ENCODE results near the gene ZAP70. TPM values are rescaled to one million over a fixed set of nuclear protein-coding genes. Genes with fewer than 3 reads are reported as not detected.

The ZAP70 gene
- total and polyA plus RNA-seq, 10 of the 15 experiments (the other 5 are each of a cell fraction or from before 2014, with no cell fraction given): 0.18 to 2.9 (median 1.2) TPM; not detected in 1

DNA sequence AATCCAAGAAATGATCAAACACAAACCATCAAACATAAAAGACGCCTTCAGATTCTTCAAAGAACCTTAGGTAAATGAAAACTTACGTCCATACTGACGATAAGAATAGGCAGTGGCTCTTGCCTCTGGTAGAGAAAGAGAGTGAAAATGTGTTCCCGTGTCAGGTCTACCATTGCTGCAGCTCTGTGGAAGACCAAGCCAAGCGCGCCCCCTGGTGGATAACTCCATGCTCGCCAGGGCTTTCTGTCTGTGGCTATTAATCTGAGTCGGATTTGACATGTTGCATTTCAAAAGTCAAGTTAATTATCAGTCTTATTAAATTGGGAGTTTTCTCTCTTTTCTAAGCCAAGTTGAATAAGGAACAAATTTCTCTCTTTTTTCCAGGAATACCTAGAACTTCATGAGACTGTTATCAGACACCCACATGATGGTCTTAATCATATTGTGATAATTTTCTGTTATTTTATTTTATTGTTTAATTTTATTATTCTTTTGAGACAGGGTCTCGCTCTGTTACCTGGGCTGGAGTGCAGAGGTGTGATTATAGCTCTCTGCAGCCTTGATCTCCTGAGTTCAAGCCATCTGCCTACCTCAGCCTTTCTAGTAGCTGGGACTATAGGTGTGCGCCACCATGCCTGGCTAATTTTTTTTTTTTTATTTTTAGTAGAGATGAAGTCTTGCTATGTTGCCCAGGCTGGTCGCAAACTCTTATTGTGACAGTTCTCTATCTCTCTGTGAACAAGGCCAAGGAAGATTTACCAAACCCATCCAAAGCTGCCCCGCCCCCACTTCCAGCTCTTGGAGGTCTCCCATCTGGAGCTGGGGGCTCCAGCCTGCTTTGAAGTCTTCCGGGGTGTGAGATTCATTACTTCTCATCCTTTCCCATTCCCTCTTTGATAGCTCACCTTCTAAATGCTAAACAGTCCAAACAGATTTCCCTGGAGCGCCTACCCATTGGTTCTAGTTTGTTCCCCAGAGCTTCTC, 15.8 kb upstream of the ZAP70 start (continued):
- TF ChIP-seq, protein P1, sequence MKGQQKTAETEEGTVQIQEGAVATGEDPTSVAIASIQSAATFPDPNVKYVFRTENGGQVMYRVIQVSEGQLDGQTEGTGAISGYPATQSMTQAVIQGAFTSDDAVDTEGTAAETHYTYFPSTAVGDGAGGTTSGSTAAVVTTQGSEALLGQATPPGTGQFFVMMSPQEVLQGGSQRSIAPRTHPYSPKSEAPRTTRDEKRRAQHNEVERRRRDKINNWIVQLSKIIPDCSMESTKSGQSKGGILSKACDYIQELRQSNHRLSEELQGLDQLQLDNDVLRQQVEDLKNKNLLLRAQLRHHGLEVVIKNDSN (IDR thresholded peaks at IDR 0.05; ENCODE audit: borderline replicate concordance, extremely low read length, insufficient read depth, low read depth, low read length): no peak
- TF ChIP-seq IKZF2 (IDR thresholded peaks at IDR 0.05) (no peak), SMC3 (IDR thresholded peaks at IDR 0.05; ENCODE audit: borderline replicate concordance, low read length) (peak; percentile 100), JUNB (IDR thresholded peaks at IDR 0.05) (no peak), NR2F1 (conservative IDR thresholded peaks at IDR 0.05) (no peak), MEF2B (IDR thresholded peaks at IDR 0.05; ENCODE audit: partially characterized antibody, poor library complexity, severe bottlenecking) (no peak), MEF2A (IDR thresholded peaks at IDR 0.05; ENCODE audit: insufficient read depth, low read depth, low read length) (no peak), ESRRA (IDR thresholded peaks at IDR 0.05; ENCODE audit: low read length) (no peak), TAF1 (IDR thresholded peaks at IDR 0.05; ENCODE audit: borderline replicate concordance, low read depth, low read length) (no peak), SIX5 (IDR thresholded peaks at IDR 0.05; ENCODE audit: low read depth, low read length, severe bottlenecking) (no peak), TARDBP (IDR thresholded peaks at IDR 0.05; ENCODE audit: borderline replicate concordance) (no peak), ZSCAN29 (IDR thresholded peaks at IDR 0.05) (no peak), MXI1 (IDR thresholded peaks at IDR 0.05; ENCODE audit: low read depth, low read length) (no peak; the same call in 1 of the 2 replicates), RUNX3 (IDR thresholded peaks at IDR 0.05; ENCODE audit: low read length) (no peak)
- TF ChIP-seq, protein P2, sequence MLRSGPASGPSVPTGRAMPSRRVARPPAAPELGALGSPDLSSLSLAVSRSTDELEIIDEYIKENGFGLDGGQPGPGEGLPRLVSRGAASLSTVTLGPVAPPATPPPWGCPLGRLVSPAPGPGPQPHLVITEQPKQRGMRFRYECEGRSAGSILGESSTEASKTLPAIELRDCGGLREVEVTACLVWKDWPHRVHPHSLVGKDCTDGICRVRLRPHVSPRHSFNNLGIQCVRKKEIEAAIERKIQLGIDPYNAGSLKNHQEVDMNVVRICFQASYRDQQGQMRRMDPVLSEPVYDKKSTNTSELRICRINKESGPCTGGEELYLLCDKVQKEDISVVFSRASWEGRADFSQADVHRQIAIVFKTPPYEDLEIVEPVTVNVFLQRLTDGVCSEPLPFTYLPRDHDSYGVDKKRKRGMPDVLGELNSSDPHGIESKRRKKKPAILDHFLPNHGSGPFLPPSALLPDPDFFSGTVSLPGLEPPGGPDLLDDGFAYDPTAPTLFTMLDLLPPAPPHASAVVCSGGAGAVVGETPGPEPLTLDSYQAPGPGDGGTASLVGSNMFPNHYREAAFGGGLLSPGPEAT (IDR thresholded peaks at IDR 0.05; ENCODE audit: low read depth): no peak
- TF ChIP-seq, protein P3, sequence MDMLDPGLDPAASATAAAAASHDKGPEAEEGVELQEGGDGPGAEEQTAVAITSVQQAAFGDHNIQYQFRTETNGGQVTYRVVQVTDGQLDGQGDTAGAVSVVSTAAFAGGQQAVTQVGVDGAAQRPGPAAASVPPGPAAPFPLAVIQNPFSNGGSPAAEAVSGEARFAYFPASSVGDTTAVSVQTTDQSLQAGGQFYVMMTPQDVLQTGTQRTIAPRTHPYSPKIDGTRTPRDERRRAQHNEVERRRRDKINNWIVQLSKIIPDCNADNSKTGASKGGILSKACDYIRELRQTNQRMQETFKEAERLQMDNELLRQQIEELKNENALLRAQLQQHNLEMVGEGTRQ (IDR thresholded peaks at IDR 0.05; ENCODE audit: borderline replicate concordance, low read depth, low read length): no peak
- TF ChIP-seq, protein P4, sequence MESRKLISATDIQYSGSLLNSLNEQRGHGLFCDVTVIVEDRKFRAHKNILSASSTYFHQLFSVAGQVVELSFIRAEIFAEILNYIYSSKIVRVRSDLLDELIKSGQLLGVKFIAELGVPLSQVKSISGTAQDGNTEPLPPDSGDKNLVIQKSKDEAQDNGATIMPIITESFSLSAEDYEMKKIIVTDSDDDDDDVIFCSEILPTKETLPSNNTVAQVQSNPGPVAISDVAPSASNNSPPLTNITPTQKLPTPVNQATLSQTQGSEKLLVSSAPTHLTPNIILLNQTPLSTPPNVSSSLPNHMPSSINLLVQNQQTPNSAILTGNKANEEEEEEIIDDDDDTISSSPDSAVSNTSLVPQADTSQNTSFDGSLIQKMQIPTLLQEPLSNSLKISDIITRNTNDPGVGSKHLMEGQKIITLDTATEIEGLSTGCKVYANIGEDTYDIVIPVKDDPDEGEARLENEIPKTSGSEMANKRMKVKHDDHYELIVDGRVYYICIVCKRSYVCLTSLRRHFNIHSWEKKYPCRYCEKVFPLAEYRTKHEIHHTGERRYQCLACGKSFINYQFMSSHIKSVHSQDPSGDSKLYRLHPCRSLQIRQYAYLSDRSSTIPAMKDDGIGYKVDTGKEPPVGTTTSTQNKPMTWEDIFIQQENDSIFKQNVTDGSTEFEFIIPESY (IDR thresholded peaks at IDR 0.05): no peak
- TF ChIP-seq, protein P5, sequence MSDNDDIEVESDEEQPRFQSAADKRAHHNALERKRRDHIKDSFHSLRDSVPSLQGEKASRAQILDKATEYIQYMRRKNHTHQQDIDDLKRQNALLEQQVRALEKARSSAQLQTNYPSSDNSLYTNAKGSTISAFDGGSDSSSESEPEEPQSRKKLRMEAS (IDR thresholded peaks at IDR 0.05; ENCODE audit: low read depth, low read length): no peak
- TF ChIP-seq, protein P6, sequence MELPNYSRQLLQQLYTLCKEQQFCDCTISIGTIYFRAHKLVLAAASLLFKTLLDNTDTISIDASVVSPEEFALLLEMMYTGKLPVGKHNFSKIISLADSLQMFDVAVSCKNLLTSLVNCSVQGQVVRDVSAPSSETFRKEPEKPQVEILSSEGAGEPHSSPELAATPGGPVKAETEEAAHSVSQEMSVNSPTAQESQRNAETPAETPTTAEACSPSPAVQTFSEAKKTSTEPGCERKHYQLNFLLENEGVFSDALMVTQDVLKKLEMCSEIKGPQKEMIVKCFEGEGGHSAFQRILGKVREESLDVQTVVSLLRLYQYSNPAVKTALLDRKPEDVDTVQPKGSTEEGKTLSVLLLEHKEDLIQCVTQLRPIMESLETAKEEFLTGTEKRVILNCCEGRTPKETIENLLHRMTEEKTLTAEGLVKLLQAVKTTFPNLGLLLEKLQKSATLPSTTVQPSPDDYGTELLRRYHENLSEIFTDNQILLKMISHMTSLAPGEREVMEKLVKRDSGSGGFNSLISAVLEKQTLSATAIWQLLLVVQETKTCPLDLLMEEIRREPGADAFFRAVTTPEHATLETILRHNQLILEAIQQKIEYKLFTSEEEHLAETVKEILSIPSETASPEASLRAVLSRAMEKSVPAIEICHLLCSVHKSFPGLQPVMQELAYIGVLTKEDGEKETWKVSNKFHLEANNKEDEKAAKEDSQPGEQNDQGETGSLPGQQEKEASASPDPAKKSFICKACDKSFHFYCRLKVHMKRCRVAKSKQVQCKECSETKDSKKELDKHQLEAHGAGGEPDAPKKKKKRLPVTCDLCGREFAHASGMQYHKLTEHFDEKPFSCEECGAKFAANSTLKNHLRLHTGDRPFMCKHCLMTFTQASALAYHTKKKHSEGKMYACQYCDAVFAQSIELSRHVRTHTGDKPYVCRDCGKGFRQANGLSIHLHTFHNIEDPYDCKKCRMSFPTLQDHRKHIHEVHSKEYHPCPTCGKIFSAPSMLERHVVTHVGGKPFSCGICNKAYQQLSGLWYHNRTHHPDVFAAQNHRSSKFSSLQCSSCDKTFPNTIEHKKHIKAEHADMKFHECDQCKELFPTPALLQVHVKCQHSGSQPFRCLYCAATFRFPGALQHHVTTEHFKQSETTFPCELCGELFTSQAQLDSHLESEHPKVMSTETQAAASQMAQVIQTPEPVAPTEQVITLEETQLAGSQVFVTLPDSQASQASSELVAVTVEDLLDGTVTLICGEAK (IDR thresholded peaks at IDR 0.05; ENCODE audit: borderline replicate concordance): no peak
